Kidney capillary endothelial cell (primary cell): Measurements from ENCODE around the gene PFDN4.

Source experiments
- DNase-seq: peaks from one replicate; pipeline ENCODE4 v3.0.0-alpha.2; 2018; ENCODE audit warnings: low spot score

The PFDN4 gene

GRCh38 chr20:54207743-54208547 lies at the start of gene PFDN4:
TSS of gene PFDN4 (plus strand) at chr20:54208087. CDS start at chr20:54208101, 14 bp downstream.
- DNase-seq = peak; percentile 82

GRCh38 chr20:54158226-54158625 lies 49.7 kb upstream of the PFDN4 start:
- DNase-seq = no peak

GRCh38 chr20:54158856-54159418 lies 49.0 kb upstream of the PFDN4 start:
- DNase-seq = no peak

- no peak for DNase-seq
These were observed 47.6 kb upstream of the PFDN4 start for GRCh38 chr20:54160065-54161007.

- no peak for DNase-seq
These were observed 46.7 kb upstream of the PFDN4 start for GRCh38 chr20:54161008-54161820.

GRCh38 chr20:54161821-54162149 lies 46.1 kb upstream of the PFDN4 start:
- no peak for DNase-seq

- no peak for DNase-seq
These were observed 45.4 kb upstream of the PFDN4 start for GRCh38 chr20:54162378-54163009.

GRCh38 chr20:54163402-54163801 lies 44.5 kb upstream of the PFDN4 start:
- no peak for DNase-seq

GRCh38 chr20:54165014-54165413 lies 42.9 kb upstream of the PFDN4 start:
- DNase-seq = no peak

GRCh38 chr20:54165803-54166202 lies 42.1 kb upstream of the PFDN4 start:
- DNase-seq = no peak

GRCh38 chr20:54166987-54167662 lies 40.8 kb upstream of the PFDN4 start:
- DNase-seq = no peak

GRCh38 chr20:54167909-54168872 lies 39.7 kb upstream of the PFDN4 start:
- DNase-seq = no peak

GRCh38 chr20:54168961-54169862 lies 38.7 kb upstream of the PFDN4 start:
- DNase-seq = no peak

GRCh38 chr20:54170026-54170471 lies 37.8 kb upstream of the PFDN4 start:
- DNase-seq = no peak

GRCh38 chr20:54170963-54171362 lies 36.9 kb upstream of the PFDN4 start:
- DNase-seq = no peak

GRCh38 chr20:54172532-54172855 lies 35.4 kb upstream of the PFDN4 start:
- DNase-seq = no peak

GRCh38 chr20:54172856-54173652 lies 34.8 kb upstream of the PFDN4 start:
- no peak for DNase-seq
